Loucy (cell line): ENCODE results near the gene TPCN1.

ENCODE experiments used
- CTCF ChIP-seq: fragments of 200-600 bp; sonication (generic); conservative IDR thresholded peaks from 2 replicates; pipeline ENCODE4 v1.5.1; 2014; ENCODE audit warnings: mild to moderate bottlenecking, antibody characterized with exemption, low read length
- EZH2phosphoT487 ChIP-seq: fragments of 200-600 bp; IDR thresholded peaks from 2 replicates; pipeline ENCODE4 v1.6.1; 2018; ENCODE audit warnings: antibody characterized with exemption, mild to moderate bottlenecking, moderate library complexity, borderline replicate concordance

GRCh38 chr12:113248842-113249435 lies 27.7 kb downstream of the TPCN1 start:
- TF ChIP-seq CTCF (no peak), EZH2phosphoT487 (no peak)
